ENCODE data around the gene USP32. TPM values are rescaled to one million over a fixed set of nuclear protein-coding genes. Genes with fewer than 3 reads are reported as not detected.

USP32 gene
- total and polyA plus RNA-seq, 10 of the 15 experiments (the other 5 are each of a cell fraction or from before 2014, with no cell fraction given) = 7.8 to 37.3 (median 25.5) TPM

DNA sequence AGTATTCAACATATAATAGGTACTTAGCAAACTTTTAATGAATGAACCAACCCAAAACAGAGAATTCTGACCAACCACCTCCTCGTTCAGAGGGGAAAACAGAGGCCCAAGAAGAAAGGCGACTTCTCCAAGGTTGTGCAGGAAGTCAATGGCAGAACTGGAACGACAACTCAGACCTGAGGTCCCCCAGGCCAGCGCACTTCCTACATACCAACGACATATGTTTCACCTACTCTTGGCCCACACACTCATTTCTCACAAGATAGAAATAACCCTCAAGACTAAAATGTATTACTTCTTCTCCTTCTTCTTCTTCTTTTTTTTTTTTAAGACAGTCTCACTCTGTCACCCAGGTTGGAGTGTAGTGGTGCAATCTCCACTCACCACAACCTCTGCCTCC, 44.7 kb upstream of the USP32 start:
- H3K4me2 ChIP-seq (ENCODE audit: control insufficient read depth, insufficient read depth) = no peak overlapping the region
- ChIA-PET POLR2A (no interaction called here), SMC1A (ENCODE audit: uncharacterized antibody, unreplicated experiment) (interaction anchor here (0.7 kb wide), 1 partner anchor 205 kb away, joined by 3 read pairs; no protein-coding TSS in a partner anchor)

More for the DNA sequence above, 44.7 kb upstream of the USP32 start:
- Histone ChIP-seq H3K4me3 (no peak overlapping the region), H3K27ac (ENCODE audit: control insufficient read depth, insufficient read depth) (no peak overlapping the region), H3K27me3 (replicated peaks in 1 of 2; ENCODE audit: control insufficient read depth in 2 of 2, insufficient read depth in 2 of 2, low read length in 1 of 2) (no peaks in the 10 kb centered on the region), H3K79me2 (ENCODE audit: control insufficient read depth, insufficient read depth, low read length) (no peaks in the 10 kb centered on the region), H4K20me1 (ENCODE audit: control insufficient read depth, insufficient read depth) (no peaks in the 10 kb centered on the region), H2AFZ (ENCODE audit: control insufficient read depth, low read depth, low read length) (peak overlapping the region; percentile 6; the same call in 1 of the 2 replicates), H3K9ac (ENCODE audit: control insufficient read depth, insufficient read depth, low read length) (no peak overlapping the region), H3K9me3 (replicated peaks; ENCODE audit: control insufficient read depth, insufficient read depth, low read length) (peaks cover 3% of the 10 kb centered on the region; the same call in 2 of the 3 replicates), H3K36me3 (ENCODE audit: control insufficient read depth in 2 of 2, insufficient read depth in 2 of 2, low read length in 1 of 2) (no peaks in the 10 kb centered on the region), H3K4me1 (ENCODE audit: control insufficient read depth, insufficient read depth, low read length) (peaks cover 13% of the 10 kb centered on the region)
- ChIA-PET CTCF (no interaction called here), RAD21 (ENCODE audit: unreplicated experiment) (no interaction called here)
- in situ Hi-C loops (cut with MboI) = no loop called here
- intact Hi-C loops (cut with micrococcal nuclease; ENCODE audit: unreplicated experiment) = loop anchor here (1.0 to 2.0 kb wide), 2 partner anchors 204 to 293 kb away; no protein-coding TSS in a partner anchor
- no peak for FAIRE-seq
- peak; percentile 37; the same call in 2 of the 3 replicates for ATAC-seq
- no peak for DNase-seq (ENCODE audit: low read depth, low spot score)
- WGBS (ENCODE audit: insufficient coverage, insufficient replicate concordance, low lambda C conversion rate, missing lambda C conversion rate) = 35% methylated on average over 5 of the region's 5 CpGs
- TF ChIP-seq ZNF24 (IDR thresholded peaks at IDR 0.05) = no peak
- TF ChIP-seq, protein P1, sequence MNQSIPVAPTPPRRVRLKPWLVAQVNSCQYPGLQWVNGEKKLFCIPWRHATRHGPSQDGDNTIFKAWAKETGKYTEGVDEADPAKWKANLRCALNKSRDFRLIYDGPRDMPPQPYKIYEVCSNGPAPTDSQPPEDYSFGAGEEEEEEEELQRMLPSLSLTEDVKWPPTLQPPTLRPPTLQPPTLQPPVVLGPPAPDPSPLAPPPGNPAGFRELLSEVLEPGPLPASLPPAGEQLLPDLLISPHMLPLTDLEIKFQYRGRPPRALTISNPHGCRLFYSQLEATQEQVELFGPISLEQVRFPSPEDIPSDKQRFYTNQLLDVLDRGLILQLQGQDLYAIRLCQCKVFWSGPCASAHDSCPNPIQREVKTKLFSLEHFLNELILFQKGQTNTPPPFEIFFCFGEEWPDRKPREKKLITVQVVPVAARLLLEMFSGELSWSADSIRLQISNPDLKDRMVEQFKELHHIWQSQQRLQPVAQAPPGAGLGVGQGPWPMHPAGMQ (IDR thresholded peaks at IDR 0.05; ENCODE audit: borderline replicate concordance) = no peak
- TF ChIP-seq POLR2AphosphoS5 (IDR thresholded peaks at IDR 0.05; ENCODE audit: low read length) = no peak
- no peak for TF ChIP-seq TAF1 (IDR thresholded peaks at IDR 0.05; ENCODE audit: borderline replicate concordance, low read depth, low read length)
- no peak for TF ChIP-seq ATF7 (IDR thresholded peaks at IDR 0.05; ENCODE audit: low read depth)
- no peak for TF ChIP-seq SMAD1 (IDR thresholded peaks at IDR 0.05; ENCODE audit: low read depth, partially characterized antibody)
- no TSS peak for BruUV-seq (replicated peaks)

Measured in GM12878 (cell line).